WTC11 (cell line): ENCODE data around the gene STK16. TPM values are rescaled to one million over a fixed set of nuclear protein-coding genes. Genes with fewer than 3 reads are reported as not detected.

Experiments used
- ATAC-seq: fragments of 200-7000 bp; cut with Tn5 transposase; 2 replicates; pipeline ENCODE4 v1.10.0; 2021; ENCODE audit warnings: mild to moderate bottlenecking, moderate library complexity
- CTCF ChIA-PET: fragments of 300-600 bp; sonication (Branson Sonifier 250); formaldehyde crosslinking; loops from one replicate; lab custom pipeline; 2021; ENCODE audit warnings: antibody characterized with exemption; lab: Charles Lee
- POLR2A ChIA-PET: fragments of 350-600 bp; sonication (Branson Sonifier 250); formaldehyde crosslinking; loops from one replicate; lab custom pipeline; 2021; ENCODE audit warnings: antibody characterized with exemption; lab: Charles Lee
- DNase-seq: peaks from one replicate; pipeline ENCODE4 v3.0.0; 2021; ENCODE audit warnings: low spot score
- H3K27ac Mint-ChIP-seq: 2 replicates; pipeline ENCODE4 v1.8.0; 2021; ENCODE audit warnings: mixed read lengths
- H3K27me3 Mint-ChIP-seq: 2 replicates; pipeline ENCODE4 v1.8.0; 2021; ENCODE audit warnings: low read depth, mild to moderate bottlenecking, moderate library complexity, mixed read lengths
- H3K36me3 Mint-ChIP-seq: 2 replicates; pipeline ENCODE4 v1.8.0; 2021; ENCODE audit warnings: mixed read lengths
- H3K4me1 Mint-ChIP-seq: 2 replicates; pipeline ENCODE4 v1.8.0; 2022; ENCODE audit warnings: mixed read lengths
- H3K4me3 Mint-ChIP-seq: 2 replicates; pipeline ENCODE4 v1.8.0; 2021; ENCODE audit warnings: mild to moderate bottlenecking, moderate library complexity, mixed read lengths
- H3K9me3 Mint-ChIP-seq: 2 replicates; pipeline ENCODE4 v1.8.0; 2021; ENCODE audit warnings: mixed read lengths
- ATF1 ChIP-seq: sonication (generic); formaldehyde crosslinking; IDR thresholded peaks from 2 replicates; pipeline ENCODE4 v1.8.1; 2023; ENCODE audit warnings: mild to moderate bottlenecking, moderate library complexity, missing genetic modification reagents
- ATF6 ChIP-seq: sonication (generic); formaldehyde crosslinking; IDR thresholded peaks from 2 replicates; pipeline ENCODE4 v1.8.1; 2023; ENCODE audit warnings: mild to moderate bottlenecking, missing genetic modification reagents
- CTCF ChIP-seq: fragments of 200-600 bp; IDR thresholded peaks from 2 replicates; pipeline ENCODE4 v1.8.0; 2022; ENCODE audit warnings: antibody characterized with exemption
- ESRRA ChIP-seq: sonication (generic); formaldehyde crosslinking; IDR thresholded peaks from 2 replicates; pipeline ENCODE4 v1.8.1; 2022; ENCODE audit warnings: mild to moderate bottlenecking, missing genetic modification reagents, borderline replicate concordance
- JAZF1 ChIP-seq: fragments of 250-450 bp; sonication (Bioruptor Pico); IDR thresholded peaks from 2 replicates; pipeline ENCODE4 v1.9.0; 2021; ENCODE audit warnings: moderate library complexity, mild to moderate bottlenecking, inconsistent platforms
- JUN ChIP-seq: sonication (generic); formaldehyde crosslinking; IDR thresholded peaks from 2 replicates; pipeline ENCODE4 v1.8.0; 2023; ENCODE audit warnings: mild to moderate bottlenecking, missing genetic modification reagents
- MXD4 ChIP-seq: fragments of 250-450 bp; sonication (Bioruptor Pico); IDR thresholded peaks from 2 replicates; pipeline ENCODE4 v1.8.0; 2021; ENCODE audit warnings: mild to moderate bottlenecking, moderate library complexity, borderline replicate concordance
- NR3C1 ChIP-seq: sonication (generic); formaldehyde crosslinking; conservative IDR thresholded peaks from 2 replicates; pipeline ENCODE4 v1.8.1; 2023; ENCODE audit warnings: low read depth, mild to moderate bottlenecking, missing genetic modification reagents
- PREB ChIP-seq: sonication (generic); formaldehyde crosslinking; IDR thresholded peaks from 2 replicates; pipeline ENCODE4 v1.8.1; 2022; ENCODE audit warnings: mild to moderate bottlenecking, missing genetic modification reagents, moderate library complexity, borderline replicate concordance
- SOX15 ChIP-seq: fragments of 250-450 bp; sonication (Bioruptor Pico); IDR thresholded peaks from 2 replicates; pipeline ENCODE4 v1.9.0; 2021; ENCODE audit warnings: mild to moderate bottlenecking
- TEAD4 ChIP-seq: sonication (generic); formaldehyde crosslinking; IDR thresholded peaks from 2 replicates; pipeline ENCODE4 v1.8.0; 2022; ENCODE audit warnings: mild to moderate bottlenecking, missing genetic modification reagents
- TP53 ChIP-seq: sonication (generic); formaldehyde crosslinking; IDR thresholded peaks from 2 replicates; pipeline ENCODE4 v1.8.1; 2023; ENCODE audit warnings: mild to moderate bottlenecking, missing genetic modification reagents
- ZBTB21 ChIP-seq: sonication (generic); formaldehyde crosslinking; IDR thresholded peaks from 2 replicates; pipeline ENCODE4 v1.8.1; 2023; ENCODE audit warnings: mild to moderate bottlenecking, missing genetic modification reagents, borderline replicate concordance
- ZNF138 ChIP-seq: sonication (generic); formaldehyde crosslinking; conservative IDR thresholded peaks from 2 replicates; pipeline ENCODE4 v1.8.1; 2022; ENCODE audit warnings: mild to moderate bottlenecking, moderate library complexity, missing genetic modification reagents
- ZNF317 ChIP-seq: sonication (generic); formaldehyde crosslinking; IDR thresholded peaks from 2 replicates; pipeline ENCODE4 v1.8.1; 2023; ENCODE audit warnings: low read depth, mild to moderate bottlenecking, moderate library complexity, missing genetic modification reagents, borderline replicate concordance
- ZNF416 ChIP-seq: fragments of 250-450 bp; sonication (Bioruptor Pico); IDR thresholded peaks from 2 replicates; pipeline ENCODE4 v1.9.0; 2021; ENCODE audit warnings: mild to moderate bottlenecking, inconsistent platforms
- total RNA-seq: library from RNA; stranded (reverse); gene quantifications from 3 replicates; pipeline ENCODE4 v1.2.3, GENCODE V29; 2021
- TF ChIP-seq, protein P1 (sequence below): sonication (generic); formaldehyde crosslinking; IDR thresholded peaks from 2 replicates; pipeline ENCODE4 v1.8.0; 2022; ENCODE audit warnings: mild to moderate bottlenecking, missing genetic modification reagents
- TF ChIP-seq, protein P2 (sequence below): sonication (generic); formaldehyde crosslinking; IDR thresholded peaks from 2 replicates; pipeline ENCODE4 v1.8.0; 2023; ENCODE audit warnings: missing genetic modification reagents, mild to moderate bottlenecking, borderline replicate concordance

Gene STK16
- total RNA-seq, 1 experiment from 2014 or later = 27.5 TPM

DNA sequence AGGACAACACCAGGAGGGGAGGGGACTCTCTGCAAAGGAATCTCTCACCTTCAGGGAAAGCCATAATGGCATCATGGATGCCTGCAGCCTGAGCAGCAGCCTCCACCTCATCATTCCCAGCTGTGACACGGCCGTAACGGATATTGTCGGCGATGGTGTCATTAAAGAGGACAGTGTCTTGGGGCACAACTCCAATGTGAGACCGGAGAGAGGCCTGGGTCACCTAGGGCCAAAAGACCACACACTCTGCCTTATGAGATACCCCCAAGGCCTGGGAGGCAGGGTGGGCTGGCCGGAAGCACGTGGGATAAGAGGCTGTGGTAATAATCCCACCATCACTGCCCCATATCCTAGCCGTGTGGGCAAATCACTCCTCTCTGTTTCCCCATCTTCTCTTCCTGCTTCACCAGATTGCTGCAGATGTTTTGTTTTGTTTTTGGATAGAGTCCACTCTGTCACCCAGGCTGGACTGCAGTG, 34.4 kb upstream of the STK16 start:
- Mint-ChIP-seq H3K27me3 (no peaks in the 10 kb centered on the region), H3K4me3 (no peak overlapping the region), H3K36me3 (peaks cover 59% of the 10 kb centered on the region), H3K4me1 (peaks cover 7% of the 10 kb centered on the region), H3K9me3 (no peaks in the 10 kb centered on the region), H3K27ac (no peak overlapping the region)
- TF ChIP-seq ZBTB21 (no peak), ZNF138 (CRISPR knock-in tag) (no peak), JAZF1 (CRISPR knock-in tag) (no peak), ESRRA (CRISPR knock-in tag) (no peak), ZNF416 (no peak), ATF1 (CRISPR knock-in tag) (no peak), SOX15 (CRISPR knock-in tag) (no peak), ATF6 (no peak), MXD4 (CRISPR knock-in tag) (no peak), CTCF (no peak), NR3C1 (CRISPR knock-in tag) (no peak), TEAD4 (CRISPR knock-in tag) (no peak), ZNF317 (CRISPR knock-in tag) (no peak), TP53 (no peak), JUN (CRISPR knock-in tag) (no peak), PREB (CRISPR knock-in tag) (no peak)
- TF ChIP-seq, protein P1, sequence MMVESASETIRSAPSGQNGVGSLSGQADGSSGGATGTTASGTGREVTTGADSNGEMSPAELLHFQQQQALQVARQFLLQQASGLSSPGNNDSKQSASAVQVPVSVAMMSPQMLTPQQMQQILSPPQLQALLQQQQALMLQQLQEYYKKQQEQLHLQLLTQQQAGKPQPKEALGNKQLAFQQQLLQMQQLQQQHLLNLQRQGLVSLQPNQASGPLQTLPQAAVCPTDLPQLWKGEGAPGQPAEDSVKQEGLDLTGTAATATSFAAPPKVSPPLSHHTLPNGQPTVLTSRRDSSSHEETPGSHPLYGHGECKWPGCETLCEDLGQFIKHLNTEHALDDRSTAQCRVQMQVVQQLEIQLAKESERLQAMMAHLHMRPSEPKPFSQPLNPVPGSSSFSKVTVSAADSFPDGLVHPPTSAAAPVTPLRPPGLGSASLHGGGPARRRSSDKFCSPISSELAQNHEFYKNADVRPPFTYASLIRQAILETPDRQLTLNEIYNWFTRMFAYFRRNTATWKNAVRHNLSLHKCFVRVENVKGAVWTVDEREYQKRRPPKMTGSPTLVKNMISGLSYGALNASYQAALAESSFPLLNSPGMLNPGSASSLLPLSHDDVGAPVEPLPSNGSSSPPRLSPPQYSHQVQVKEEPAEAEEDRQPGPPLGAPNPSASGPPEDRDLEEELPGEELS (CRISPR knock-in tag) = no peak
- TF ChIP-seq, protein P2, sequence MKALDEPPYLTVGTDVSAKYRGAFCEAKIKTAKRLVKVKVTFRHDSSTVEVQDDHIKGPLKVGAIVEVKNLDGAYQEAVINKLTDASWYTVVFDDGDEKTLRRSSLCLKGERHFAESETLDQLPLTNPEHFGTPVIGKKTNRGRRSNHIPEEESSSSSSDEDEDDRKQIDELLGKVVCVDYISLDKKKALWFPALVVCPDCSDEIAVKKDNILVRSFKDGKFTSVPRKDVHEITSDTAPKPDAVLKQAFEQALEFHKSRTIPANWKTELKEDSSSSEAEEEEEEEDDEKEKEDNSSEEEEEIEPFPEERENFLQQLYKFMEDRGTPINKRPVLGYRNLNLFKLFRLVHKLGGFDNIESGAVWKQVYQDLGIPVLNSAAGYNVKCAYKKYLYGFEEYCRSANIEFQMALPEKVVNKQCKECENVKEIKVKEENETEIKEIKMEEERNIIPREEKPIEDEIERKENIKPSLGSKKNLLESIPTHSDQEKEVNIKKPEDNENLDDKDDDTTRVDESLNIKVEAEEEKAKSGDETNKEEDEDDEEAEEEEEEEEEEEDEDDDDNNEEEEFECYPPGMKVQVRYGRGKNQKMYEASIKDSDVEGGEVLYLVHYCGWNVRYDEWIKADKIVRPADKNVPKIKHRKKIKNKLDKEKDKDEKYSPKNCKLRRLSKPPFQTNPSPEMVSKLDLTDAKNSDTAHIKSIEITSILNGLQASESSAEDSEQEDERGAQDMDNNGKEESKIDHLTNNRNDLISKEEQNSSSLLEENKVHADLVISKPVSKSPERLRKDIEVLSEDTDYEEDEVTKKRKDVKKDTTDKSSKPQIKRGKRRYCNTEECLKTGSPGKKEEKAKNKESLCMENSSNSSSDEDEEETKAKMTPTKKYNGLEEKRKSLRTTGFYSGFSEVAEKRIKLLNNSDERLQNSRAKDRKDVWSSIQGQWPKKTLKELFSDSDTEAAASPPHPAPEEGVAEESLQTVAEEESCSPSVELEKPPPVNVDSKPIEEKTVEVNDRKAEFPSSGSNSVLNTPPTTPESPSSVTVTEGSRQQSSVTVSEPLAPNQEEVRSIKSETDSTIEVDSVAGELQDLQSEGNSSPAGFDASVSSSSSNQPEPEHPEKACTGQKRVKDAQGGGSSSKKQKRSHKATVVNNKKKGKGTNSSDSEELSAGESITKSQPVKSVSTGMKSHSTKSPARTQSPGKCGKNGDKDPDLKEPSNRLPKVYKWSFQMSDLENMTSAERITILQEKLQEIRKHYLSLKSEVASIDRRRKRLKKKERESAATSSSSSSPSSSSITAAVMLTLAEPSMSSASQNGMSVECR (CRISPR knock-in tag) = no peak
- ATAC-seq (no peak), DNase-seq (no peak)
- ChIA-PET POLR2A (no interaction called here), CTCF (interaction anchor here (0.5 to 1.0 kb wide), 4 partner anchors 19 to 181 kb away, joined by 3 to 7 read pairs (median 4); partner anchors contain the start of gene CNPPD1)
